H9 (cell line): ENCODE results near the gene COL23A1. TPM values are rescaled to one million over a fixed set of nuclear protein-coding genes. Genes with fewer than 3 reads are reported as not detected.
A peak's percentile ranks its signal among the peaks of the same experiment; 100 is the strongest.

Experiments used
- DNase-seq: peaks from one replicate; pipeline ENCODE4 v3.0.0-alpha.2; 2017
- H2AFZ ChIP-seq: one replicate; pipeline ENCODE4 v1.6.1; 2013; ENCODE audit warnings: mild to moderate bottlenecking, low read length, control low read depth, moderate library complexity
- H2AK5ac ChIP-seq: 2 replicates; pipeline ENCODE4 v1.6.1; 2013; ENCODE audit warnings: low read length, control low read depth, mixed read lengths; ENCODE audit not compliant: insufficient read length
- H2BK120ac ChIP-seq: one replicate; pipeline ENCODE4 v1.6.1; 2013; ENCODE audit warnings: low read depth, mild to moderate bottlenecking, low read length, control low read depth, inconsistent platforms; ENCODE audit not compliant: poor library complexity, severe bottlenecking
- H2BK12ac ChIP-seq: 2 replicates; pipeline ENCODE4 v1.6.1; 2013; ENCODE audit warnings: low read length, control low read depth, mixed read lengths, low read depth; ENCODE audit not compliant: insufficient read length
- H2BK15ac ChIP-seq: 2 replicates; pipeline ENCODE4 v1.6.1; 2013; ENCODE audit warnings: low read depth, low read length, control low read depth
- H2BK20ac ChIP-seq: one replicate; pipeline ENCODE4 v1.6.1; 2013; ENCODE audit warnings: low read depth, mild to moderate bottlenecking, low read length, control low read depth, inconsistent platforms; ENCODE audit not compliant: poor library complexity, severe bottlenecking
- H2BK5ac ChIP-seq: 2 replicates; pipeline ENCODE4 v1.6.1; 2013; ENCODE audit warnings: low read length, control low read depth, mixed read lengths; ENCODE audit not compliant: insufficient read length
- H3K14ac ChIP-seq: 2 replicates; pipeline ENCODE4 v1.6.1; 2013; ENCODE audit warnings: low read length, control low read depth; ENCODE audit not compliant: insufficient read depth
- H3K18ac ChIP-seq: 2 replicates; pipeline ENCODE4 v1.6.1; 2013; ENCODE audit warnings: low read depth, mild to moderate bottlenecking, mixed read lengths, low read length, control low read depth; ENCODE audit not compliant: insufficient read length
- H3K23ac ChIP-seq: 2 replicates; pipeline ENCODE4 v1.6.1; 2013; ENCODE audit warnings: low read length, control low read depth, mixed read lengths, low read depth; ENCODE audit not compliant: insufficient read length
- H3K23me2 ChIP-seq: 2 replicates; pipeline ENCODE4 v1.6.1; 2013; ENCODE audit warnings: low read depth, mild to moderate bottlenecking, mixed read lengths, low read length, control low read depth; ENCODE audit not compliant: insufficient read length, poor library complexity, severe bottlenecking
- H3K27ac ChIP-seq: 2 replicates; pipeline ENCODE4 v1.5.1; 2013; ENCODE audit warnings: low read length, control low read depth, mixed read lengths, low read depth; ENCODE audit not compliant: insufficient read length
- H3K27me3 ChIP-seq: 2 replicates; pipeline ENCODE4 v1.6.1; 2013; ENCODE audit warnings: low read length, control low read depth, inconsistent platforms; ENCODE audit not compliant: insufficient read depth
- H3K4ac ChIP-seq: 2 replicates; pipeline ENCODE4 v1.6.1; 2013; ENCODE audit warnings: low read depth, mild to moderate bottlenecking, control low read depth, inconsistent platforms, low read length, moderate library complexity
- H3K4me1 ChIP-seq: 2 replicates; pipeline ENCODE4 v1.6.1; 2013; ENCODE audit warnings: low read length, control low read depth, inconsistent platforms; ENCODE audit not compliant: insufficient read depth
- H3K4me2 ChIP-seq: 2 replicates; pipeline ENCODE4 v1.6.1; 2013; ENCODE audit warnings: low read length, control low read depth, mixed read lengths; ENCODE audit not compliant: insufficient read length, insufficient read depth
- H3K56ac ChIP-seq: 2 replicates; pipeline ENCODE4 v1.6.1; 2013; ENCODE audit warnings: low read depth, mild to moderate bottlenecking, mixed read lengths, low read length, control low read depth; ENCODE audit not compliant: insufficient read length
- H3K79me1 ChIP-seq: 2 replicates; pipeline ENCODE4 v1.6.1; 2013; ENCODE audit warnings: low read depth, mild to moderate bottlenecking, moderate library complexity, low read length, control low read depth, inconsistent platforms; ENCODE audit not compliant: insufficient read depth, poor library complexity, severe bottlenecking
- H3K79me2 ChIP-seq: 2 replicates; pipeline ENCODE4 v1.6.1; 2013; ENCODE audit warnings: low read length, control low read depth, inconsistent platforms; ENCODE audit not compliant: insufficient read depth
- H3K9ac ChIP-seq: 2 replicates; pipeline ENCODE4 v1.6.1; 2013; ENCODE audit warnings: low read length, control low read depth, mixed read lengths; ENCODE audit not compliant: insufficient read length; ENCODE audit errors: extremely low read depth
- H3K9me3 ChIP-seq: one replicate; pipeline ENCODE4 v1.6.1; 2013; ENCODE audit warnings: low read depth, low read length, inconsistent platforms; ENCODE audit not compliant: control insufficient read depth
- H3T11ph ChIP-seq: one replicate; pipeline ENCODE4 v1.6.1; 2013; ENCODE audit warnings: mild to moderate bottlenecking, low read length, control low read depth, inconsistent platforms
- H4K20me1 ChIP-seq: one replicate; pipeline ENCODE4 v1.6.1; 2013; ENCODE audit not compliant: control insufficient read depth, insufficient read length, insufficient read depth
- H4K5ac ChIP-seq: 2 replicates; pipeline ENCODE4 v1.6.1; 2013; ENCODE audit warnings: low read depth, mild to moderate bottlenecking, mixed read lengths, low read length, control low read depth; ENCODE audit not compliant: insufficient read length
- H4K8ac ChIP-seq: replicated peaks from 2 replicates; pipeline ENCODE4 v1.6.1; 2013; ENCODE audit warnings: low read length, control low read depth, mixed read lengths, low read depth; ENCODE audit not compliant: insufficient read length
- H4K91ac ChIP-seq: 2 replicates; pipeline ENCODE4 v1.6.1; 2013; ENCODE audit warnings: low read depth, mild to moderate bottlenecking, moderate library complexity, mixed read lengths, low read length, control low read depth; ENCODE audit not compliant: insufficient read length
- H3K27ac Mint-ChIP-seq, 3 experiments: 2 replicates in 2 of 3; 3 replicates in 1 of 3; pipeline ENCODE4 v1.8.0; 2020 to 2021; ENCODE audit warnings: mixed read lengths in 3 of 3, mild to moderate bottlenecking in 1 of 3, moderate library complexity in 1 of 3
- H3K27me3 Mint-ChIP-seq: 2 replicates; pipeline ENCODE4 v1.8.0; 2021; ENCODE audit warnings: low read depth, mild to moderate bottlenecking, moderate library complexity, mixed read lengths
- H3K36me3 Mint-ChIP-seq, 3 experiments: 2 replicates in 2 of 3; 3 replicates in 1 of 3; pipeline ENCODE4 v1.8.0; 2020 to 2021; ENCODE audit warnings: low read depth in 3 of 3, mixed read lengths in 3 of 3; ENCODE audit not compliant: insufficient read depth in 1 of 3
- H3K4me1 Mint-ChIP-seq, 2 experiments: 2 replicates each; pipeline ENCODE4 v1.8.0; 2020; ENCODE audit warnings: mixed read lengths in 2 of 2
- H3K4me3 Mint-ChIP-seq, 2 experiments: 2 replicates in 1 of 2; 3 replicates in 1 of 2; pipeline ENCODE4 v1.8.0; 2020 to 2021; ENCODE audit warnings: mild to moderate bottlenecking in 2 of 2, mixed read lengths in 2 of 2, moderate library complexity in 1 of 2
- H3K9me3 Mint-ChIP-seq, 2 experiments: 2 replicates in 1 of 2; 3 replicates in 1 of 2; pipeline ENCODE4 v1.8.0; 2020; ENCODE audit warnings: mild to moderate bottlenecking in 2 of 2, mixed read lengths in 2 of 2, moderate library complexity in 1 of 2
- WGBS: extraction: QIAGEN DNeasy Blood & Tissue Kit; methylation state at CpG from one replicate; pipeline ENCODE4 v1.1.7; 2013; ENCODE audit warnings: missing lambda C conversion rate, low lambda C conversion rate, mixed read lengths; ENCODE audit not compliant: insufficient read length; ENCODE audit errors: extremely low coverage; 5-methylcytosine and 5-hydroxymethylcytosine counted together
- total RNA-seq: library from RNA; stranded (reverse); gene quantifications from 2 replicates; pipeline ENCODE4 v1.2.1, GENCODE V29; 2021
- TF ChIP-seq, protein P1 (sequence below): fragments of 200-600 bp; sonication (generic); conservative IDR thresholded peaks from 3 replicates; pipeline ENCODE4 v1.8.0; 2021; ENCODE audit warnings: antibody characterized with exemption, mild to moderate bottlenecking

Gene COL23A1
- total RNA-seq, 1 experiment from 2014 or later: 2.6 TPM

DNA sequence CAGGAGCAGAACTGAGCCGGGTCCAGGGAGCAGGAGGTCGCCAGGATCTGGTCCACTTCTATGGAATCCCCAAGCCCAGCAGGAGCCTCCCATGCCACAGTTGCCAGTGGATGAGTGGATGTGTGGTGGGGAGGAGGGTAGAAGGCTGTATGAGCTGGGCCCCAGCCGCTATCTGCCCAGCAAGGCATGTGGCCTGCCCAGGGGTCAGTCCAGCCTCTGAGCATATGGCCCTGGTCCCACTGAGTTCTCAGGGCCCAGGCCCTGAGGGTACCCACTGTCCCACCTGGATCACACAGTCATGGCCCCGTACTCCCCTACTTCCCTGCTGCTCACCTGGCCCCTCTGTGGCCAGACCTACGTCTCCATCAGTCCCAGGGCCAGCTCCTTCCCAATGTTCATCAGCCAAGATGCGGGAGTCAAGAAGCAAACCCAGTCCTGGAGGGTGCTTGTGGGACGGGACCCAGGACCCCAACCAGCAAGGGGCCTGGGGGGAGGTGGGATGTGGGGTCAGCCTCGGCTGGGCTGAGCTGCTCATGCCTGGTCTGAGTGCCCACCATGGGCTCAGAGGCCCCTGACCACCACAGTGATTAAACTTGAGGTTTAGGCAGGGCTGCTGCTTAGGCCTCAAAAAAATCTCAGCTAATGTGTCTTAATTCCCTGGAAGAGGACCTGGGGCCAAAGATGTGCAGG is 152.7 kb downstream of the COL23A1 start:
- H3K4ac ChIP-seq: no peak overlapping the region
- Mint-ChIP-seq H3K4me1 (peaks cover 2 to 9% of the 10 kb centered on the region in 2 experiments; a peak in 3 of 4 replicates), H3K27me3 (no peaks in the 10 kb centered on the region), H3K4me3 (no peak overlapping the region), H3K27ac (no peak overlapping the region), H3K36me3 (no peaks in the 10 kb centered on the region; a peak in 2 of 7 replicates), H3K9me3 (no peaks in the 10 kb centered on the region)
- H2BK15ac ChIP-seq: no peak overlapping the region
- H2BK12ac ChIP-seq: no peak overlapping the region
- H3K18ac ChIP-seq: no peak overlapping the region
- no peak overlapping the region for H4K5ac ChIP-seq
- H3K23ac ChIP-seq: no peak overlapping the region
- H2BK20ac ChIP-seq: no peak overlapping the region
- H2AFZ ChIP-seq: no peak overlapping the region
- no peaks in the 10 kb centered on the region for H3K9me3 ChIP-seq
- H3K79me2 ChIP-seq: no peaks in the 10 kb centered on the region
- H2AK5ac ChIP-seq: no peak overlapping the region
- no peak overlapping the region for H2BK5ac ChIP-seq
- no peaks in the 10 kb centered on the region for H3K23me2 ChIP-seq
- H3K79me1 ChIP-seq: no peaks in the 10 kb centered on the region
- H4K20me1 ChIP-seq: no peaks in the 10 kb centered on the region
- H3T11ph ChIP-seq: no peak overlapping the region
- no peak overlapping the region for H2BK120ac ChIP-seq
- H3K14ac ChIP-seq: no peak overlapping the region; the same call in 1 of the 2 replicates
- H3K4me2 ChIP-seq: no peak overlapping the region
- H3K9ac ChIP-seq: no peak overlapping the region
- H3K56ac ChIP-seq: no peak overlapping the region
- no peak overlapping the region for H4K91ac ChIP-seq
- H3K27ac ChIP-seq: no peak overlapping the region
- TF ChIP-seq, protein P1, sequence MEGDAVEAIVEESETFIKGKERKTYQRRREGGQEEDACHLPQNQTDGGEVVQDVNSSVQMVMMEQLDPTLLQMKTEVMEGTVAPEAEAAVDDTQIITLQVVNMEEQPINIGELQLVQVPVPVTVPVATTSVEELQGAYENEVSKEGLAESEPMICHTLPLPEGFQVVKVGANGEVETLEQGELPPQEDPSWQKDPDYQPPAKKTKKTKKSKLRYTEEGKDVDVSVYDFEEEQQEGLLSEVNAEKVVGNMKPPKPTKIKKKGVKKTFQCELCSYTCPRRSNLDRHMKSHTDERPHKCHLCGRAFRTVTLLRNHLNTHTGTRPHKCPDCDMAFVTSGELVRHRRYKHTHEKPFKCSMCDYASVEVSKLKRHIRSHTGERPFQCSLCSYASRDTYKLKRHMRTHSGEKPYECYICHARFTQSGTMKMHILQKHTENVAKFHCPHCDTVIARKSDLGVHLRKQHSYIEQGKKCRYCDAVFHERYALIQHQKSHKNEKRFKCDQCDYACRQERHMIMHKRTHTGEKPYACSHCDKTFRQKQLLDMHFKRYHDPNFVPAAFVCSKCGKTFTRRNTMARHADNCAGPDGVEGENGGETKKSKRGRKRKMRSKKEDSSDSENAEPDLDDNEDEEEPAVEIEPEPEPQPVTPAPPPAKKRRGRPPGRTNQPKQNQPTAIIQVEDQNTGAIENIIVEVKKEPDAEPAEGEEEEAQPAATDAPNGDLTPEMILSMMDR: no peak
- no CpG with 5 or more reads among the region's 8 CpGs for WGBS
- peak; percentile 19 for DNase-seq
- H3K4me1 ChIP-seq: no peaks in the 10 kb centered on the region
- no peaks in the 10 kb centered on the region for H3K27me3 ChIP-seq
- no peak overlapping the region for H4K8ac ChIP-seq
